Pulmonary artery endothelial cell (primary cell): ENCODE data around the gene MIGA1. TPM values are rescaled to one million over a fixed set of nuclear protein-coding genes. Genes with fewer than 3 reads are reported as not detected.
"Not testable (repeated sequence)": the region's sequence is repeated elsewhere in the genome, so short reads cannot be mapped to it uniquely, and the experiment has no call there.

Experiments used
- DNase-seq: peaks from one replicate; pipeline ENCODE4 v3.0.0-alpha.2; 2011; ENCODE audit warnings: low read depth, low spot score
- total RNA-seq: library from RNA; depleted of rRNA; stranded (reverse); fragments of >200 nt; gene quantifications from 2 replicates; pipeline ENCODE4 v1.2.3, GENCODE V29; 2014

The MIGA1 gene
- total RNA-seq, result 9.9 and 11.4 TPM in 2 replicates

- peak; percentile 68 for DNase-seq
Observed at GRCh38 chr1:77779529-77780281, at the start of gene MIGA1. TSS of gene MIGA1 (plus strand) at chr1:77779649. CDS start at chr1:77783253, 3,604 bp downstream.

- no peak for DNase-seq
Observed at GRCh38 chr1:77732090-77732489, 47.4 kb upstream of the MIGA1 start.

- DNase-seq, result no peak
Observed at GRCh38 chr1:77739235-77739634, 40.2 kb upstream of the MIGA1 start.

GRCh38 chr1:77741316-77741715 lies 38.1 kb upstream of the MIGA1 start:
- DNase-seq, result no peak

- DNase-seq, result no peak
Observed at GRCh38 chr1:77742011-77742555, 37.4 kb upstream of the MIGA1 start.

GRCh38 chr1:77744576-77744975 lies 34.9 kb upstream of the MIGA1 start:
- no peak for DNase-seq

GRCh38 chr1:77749489-77749888 lies 30.0 kb upstream of the MIGA1 start:
- DNase-seq, result not testable (repeated sequence)

GRCh38 chr1:77756052-77756754 lies 23.2 kb upstream of the MIGA1 start:
- DNase-seq, result no peak

GRCh38 chr1:77757066-77757584 lies 22.3 kb upstream of the MIGA1 start:
- no peak for DNase-seq

- no peak for DNase-seq
Observed at GRCh38 chr1:77757603-77758002, 21.8 kb upstream of the MIGA1 start.

- DNase-seq, result no peak
Observed at GRCh38 chr1:77759071-77760028, 20.1 kb upstream of the MIGA1 start, which contains the start of gene USP33. TSS of gene USP33 (minus strand) at chr1:77759852. CDS start at chr1:77741697, 18,155 bp downstream.

- DNase-seq, result no peak
Observed at GRCh38 chr1:77762072-77762476, 17.4 kb upstream of the MIGA1 start.

GRCh38 chr1:77768006-77768405 lies 11.4 kb upstream of the MIGA1 start:
- DNase-seq, result no peak

GRCh38 chr1:77776007-77776700 lies 3.3 kb upstream of the MIGA1 start:
- no peak for DNase-seq

GRCh38 chr1:77781683-77782082 lies 2.2 kb downstream of the MIGA1 start:
- no peak for DNase-seq

- DNase-seq, result no peak
Observed at GRCh38 chr1:77783141-77783540, 3.7 kb downstream of the MIGA1 start.

GRCh38 chr1:77786093-77786741 lies 6.8 kb downstream of the MIGA1 start:
- DNase-seq, result not testable (repeated sequence)

- no peak for DNase-seq
Observed at GRCh38 chr1:77794550-77794949, 15.1 kb downstream of the MIGA1 start.

GRCh38 chr1:77796695-77797405 lies 17.4 kb downstream of the MIGA1 start:
- peak; percentile 66 for DNase-seq
